Measurements from ENCODE around the gene GALNT9.

GALNT9 gene

DNA sequence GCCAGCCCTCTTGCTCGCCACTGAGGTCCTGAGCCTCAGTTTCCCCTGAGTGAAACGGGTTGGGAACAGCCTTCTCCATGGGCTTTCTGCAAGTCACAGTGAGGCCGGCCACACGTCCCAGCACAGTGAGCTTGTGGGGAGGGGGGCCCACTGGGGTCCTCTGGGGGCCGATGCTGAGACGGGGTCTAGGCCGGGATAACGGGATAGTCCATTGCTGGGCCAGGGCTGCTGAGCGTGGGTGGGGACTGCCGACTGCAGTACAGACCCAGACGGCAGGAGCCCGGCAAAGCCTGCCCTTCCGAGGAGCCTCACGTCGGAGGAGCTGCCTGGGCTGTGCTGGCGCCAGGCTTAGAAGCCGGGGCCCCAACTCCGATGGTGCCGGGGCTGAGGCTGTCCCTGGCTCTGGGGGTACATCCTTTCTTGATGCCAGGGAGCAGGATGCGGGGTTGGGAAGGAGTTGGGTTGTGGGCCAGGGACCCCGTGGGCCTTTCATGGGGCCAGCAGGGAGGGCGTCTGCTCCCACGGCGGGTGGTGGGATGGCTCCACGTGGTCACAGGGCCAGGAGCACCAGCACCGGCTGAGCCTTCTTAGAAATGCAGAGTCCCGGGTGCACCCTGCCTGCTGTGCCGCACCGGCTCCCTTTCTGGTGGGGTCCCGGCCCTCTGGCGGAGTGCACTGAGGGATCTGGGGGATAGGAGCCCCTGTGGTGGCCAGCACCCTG lies 160.9 kb downstream of the GALNT9 start:
- WGBS = 92% methylated on average over 31 of the region's 31 CpGs
- Histone ChIP-seq H3K14ac (ENCODE audit: low read length in 2 of 2) (no peak overlapping the region), H3K4me1 (ENCODE audit: control insufficient read depth, insufficient read depth, low read depth, low read length) (peaks cover 1% of the 10 kb centered on the region), H3K9ac (ENCODE audit: low read length) (no peak overlapping the region), H3K4me2 (ENCODE audit: low read length, poor library complexity, severe bottlenecking) (no peak overlapping the region), H3K27me3 (ENCODE audit: control insufficient read depth in 1 of 2, insufficient read depth in 1 of 2, low read length in 2 of 2) (peaks cover 12 to 65% of the 10 kb centered on the region in 2 experiments), H3K36me3 (ENCODE audit: control insufficient read depth in 1 of 2, insufficient read depth in 2 of 2, low read depth in 1 of 2, low read length in 2 of 2) (peaks cover 0 to 3% of the 10 kb centered on the region in 2 experiments), H2BK15ac (ENCODE audit: low read depth, poor library complexity, severe bottlenecking) (no peak overlapping the region), H3K23ac (ENCODE audit: low read length in 2 of 2) (no peak overlapping the region), H2BK120ac (ENCODE audit: low read depth, low read length) (no peak overlapping the region), H3K4ac (ENCODE audit: low read depth in 1 of 2, low read length in 2 of 2) (no peak overlapping the region), H4K91ac (ENCODE audit: low read length) (no peak overlapping the region), H3K18ac (ENCODE audit: low read depth in 1 of 2, low read length in 2 of 2) (no peak overlapping the region), H2AFZ (ENCODE audit: low read depth, low read length) (no peak overlapping the region), H3K27ac (ENCODE audit: low read length, poor library complexity, severe bottlenecking) (no peak overlapping the region), H4K8ac (ENCODE audit: low read length) (no peak overlapping the region), H3K79me1 (replicated peaks; ENCODE audit: low read length, poor library complexity, severe bottlenecking) (no peaks in the 10 kb centered on the region), H2BK12ac (ENCODE audit: low read length in 2 of 2) (no peak overlapping the region), H2BK5ac (ENCODE audit: low read depth, low read length, poor library complexity, severe bottlenecking) (no peak overlapping the region), H3K4me3 (ENCODE audit: insufficient read depth in 1 of 2, low read depth in 1 of 2, low read length in 2 of 2) (no peak overlapping the region), H3K9me3 (ENCODE audit: control insufficient read depth, low read length) (no peaks in the 10 kb centered on the region), H2AK5ac (ENCODE audit: low read length, severe bottlenecking) (no peak overlapping the region)
- no peak for DNase-seq

GRCh38 chr12:132167611-132168310 lies 161.6 kb downstream of the GALNT9 start:
- Histone ChIP-seq H2BK5ac (ENCODE audit: low read depth, low read length, poor library complexity, severe bottlenecking) (no peak overlapping the region), H2BK12ac (ENCODE audit: low read length in 2 of 2) (no peak overlapping the region), H3K27ac (ENCODE audit: low read length, poor library complexity, severe bottlenecking) (no peak overlapping the region), H3K18ac (ENCODE audit: low read depth in 1 of 2, low read length in 2 of 2) (no peak overlapping the region), H3K27me3 (ENCODE audit: control insufficient read depth in 1 of 2, insufficient read depth in 1 of 2, low read length in 2 of 2) (peaks cover 7 to 66% of the 10 kb centered on the region in 2 experiments), H3K9ac (ENCODE audit: low read length) (no peak overlapping the region), H4K8ac (ENCODE audit: low read length) (no peak overlapping the region), H3K9me3 (ENCODE audit: control insufficient read depth, low read length) (no peaks in the 10 kb centered on the region), H2BK120ac (ENCODE audit: low read depth, low read length) (no peak overlapping the region), H4K91ac (ENCODE audit: low read length) (no peak overlapping the region), H3K4me3 (ENCODE audit: insufficient read depth in 1 of 2, low read depth in 1 of 2, low read length in 2 of 2) (no peak overlapping the region), H3K4me2 (ENCODE audit: low read length, poor library complexity, severe bottlenecking) (no peak overlapping the region), H2BK15ac (ENCODE audit: low read depth, poor library complexity, severe bottlenecking) (no peak overlapping the region), H3K4me1 (ENCODE audit: control insufficient read depth, insufficient read depth, low read depth, low read length) (peaks cover 1% of the 10 kb centered on the region), H3K36me3 (ENCODE audit: control insufficient read depth in 1 of 2, insufficient read depth in 2 of 2, low read depth in 1 of 2, low read length in 2 of 2) (peaks cover 0 to 3% of the 10 kb centered on the region in 2 experiments), H2AFZ (ENCODE audit: low read depth, low read length) (no peak overlapping the region), H2AK5ac (ENCODE audit: low read length, severe bottlenecking) (no peak overlapping the region), H3K23ac (ENCODE audit: low read length in 2 of 2) (no peak overlapping the region), H3K4ac (ENCODE audit: low read depth in 1 of 2, low read length in 2 of 2) (no peak overlapping the region), H3K79me1 (replicated peaks; ENCODE audit: low read length, poor library complexity, severe bottlenecking) (no peaks in the 10 kb centered on the region), H3K14ac (ENCODE audit: low read length in 2 of 2) (no peak overlapping the region)
- 88% methylated on average over 29 of the region's 30 CpGs for WGBS
- no peak for DNase-seq

GRCh38 chr12:132166801-132167591 lies 162.4 kb downstream of the GALNT9 start:
- H3K23ac ChIP-seq (ENCODE audit: low read length in 2 of 2) = no peak overlapping the region
- H4K8ac ChIP-seq (ENCODE audit: low read length) = no peak overlapping the region
- no peak overlapping the region for H2BK12ac ChIP-seq (ENCODE audit: low read length in 2 of 2)
- DNase-seq = no peak
- no peak overlapping the region for H2AK5ac ChIP-seq (ENCODE audit: low read length, severe bottlenecking)
- no peak overlapping the region for H3K9ac ChIP-seq (ENCODE audit: low read length)
- H3K27me3 ChIP-seq (ENCODE audit: control insufficient read depth in 1 of 2, insufficient read depth in 1 of 2, low read length in 2 of 2) = peaks cover 6 to 64% of the 10 kb centered on the region in 2 experiments
- no peak overlapping the region for H2BK120ac ChIP-seq (ENCODE audit: low read depth, low read length)
- no peak overlapping the region for H4K91ac ChIP-seq (ENCODE audit: low read length)
- no peak overlapping the region for H2BK5ac ChIP-seq (ENCODE audit: low read depth, low read length, poor library complexity, severe bottlenecking)
- no peaks in the 10 kb centered on the region for H3K9me3 ChIP-seq (ENCODE audit: control insufficient read depth, low read length)
- no peak overlapping the region for H3K4me3 ChIP-seq (ENCODE audit: insufficient read depth in 1 of 2, low read depth in 1 of 2, low read length in 2 of 2)
- no peaks in the 10 kb centered on the region for H3K79me1 ChIP-seq (replicated peaks; ENCODE audit: low read length, poor library complexity, severe bottlenecking)
- peaks cover 4% of the 10 kb centered on the region for H3K4me1 ChIP-seq (ENCODE audit: control insufficient read depth, insufficient read depth, low read depth, low read length)
- H3K4ac ChIP-seq (ENCODE audit: low read depth in 1 of 2, low read length in 2 of 2) = no peak overlapping the region
- no peak overlapping the region for H2BK15ac ChIP-seq (ENCODE audit: low read depth, poor library complexity, severe bottlenecking)
- WGBS = 90% methylated on average over 10 of the region's 10 CpGs
- H3K14ac ChIP-seq (ENCODE audit: low read length in 2 of 2) = no peak overlapping the region
- no peak overlapping the region for H3K18ac ChIP-seq (ENCODE audit: low read depth in 1 of 2, low read length in 2 of 2)
- no peak overlapping the region for H3K27ac ChIP-seq (ENCODE audit: low read length, poor library complexity, severe bottlenecking)
- H3K36me3 ChIP-seq (ENCODE audit: control insufficient read depth in 1 of 2, insufficient read depth in 2 of 2, low read depth in 1 of 2, low read length in 2 of 2) = peaks cover 0 to 3% of the 10 kb centered on the region in 2 experiments
- H2AFZ ChIP-seq (ENCODE audit: low read depth, low read length) = no peak overlapping the region
- H3K4me2 ChIP-seq (ENCODE audit: low read length, poor library complexity, severe bottlenecking) = no peak overlapping the region

DNA sequence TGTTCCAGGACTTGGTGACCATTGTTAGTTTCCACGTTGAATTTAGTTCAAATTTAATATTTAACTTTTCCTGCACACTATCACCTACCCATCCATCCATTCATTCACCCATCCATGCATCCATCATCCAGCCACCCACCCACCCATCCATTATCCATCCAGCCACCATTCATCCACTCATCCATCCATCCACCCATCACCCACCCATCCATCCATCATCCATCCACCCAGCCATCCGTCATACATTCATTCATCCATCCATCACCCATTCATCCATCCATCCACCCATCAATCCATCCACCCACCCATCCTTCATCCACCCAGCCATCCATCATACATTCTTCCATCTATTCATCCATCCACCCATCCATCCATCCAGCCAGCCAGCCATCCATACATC lies 163.3 kb downstream of the GALNT9 start:
- Histone ChIP-seq H3K4me1 (ENCODE audit: control insufficient read depth, insufficient read depth, low read depth, low read length) (peaks cover 4% of the 10 kb centered on the region), H3K79me1 (replicated peaks; ENCODE audit: low read length, poor library complexity, severe bottlenecking) (no peaks in the 10 kb centered on the region), H2BK12ac (ENCODE audit: low read length in 2 of 2) (no peak overlapping the region), H3K27me3 (ENCODE audit: control insufficient read depth in 1 of 2, insufficient read depth in 1 of 2, low read length in 2 of 2) (peaks cover 0 to 63% of the 10 kb centered on the region in 2 experiments), H3K4me3 (ENCODE audit: insufficient read depth in 1 of 2, low read depth in 1 of 2, low read length in 2 of 2) (no peak overlapping the region), H3K27ac (ENCODE audit: low read length, poor library complexity, severe bottlenecking) (no peak overlapping the region), H3K23ac (ENCODE audit: low read length in 2 of 2) (no peak overlapping the region), H3K36me3 (ENCODE audit: control insufficient read depth in 1 of 2, insufficient read depth in 2 of 2, low read depth in 1 of 2, low read length in 2 of 2) (peaks cover 0 to 3% of the 10 kb centered on the region in 2 experiments), H2AK5ac (ENCODE audit: low read length, severe bottlenecking) (no peak overlapping the region), H4K8ac (ENCODE audit: low read length) (no peak overlapping the region), H3K9me3 (ENCODE audit: control insufficient read depth, low read length) (no peaks in the 10 kb centered on the region), H3K9ac (ENCODE audit: low read length) (no peak overlapping the region), H2AFZ (ENCODE audit: low read depth, low read length) (no peak overlapping the region), H3K18ac (ENCODE audit: low read depth in 1 of 2, low read length in 2 of 2) (no peak overlapping the region), H3K4ac (ENCODE audit: low read depth in 1 of 2, low read length in 2 of 2) (no peak overlapping the region), H3K14ac (ENCODE audit: low read length in 2 of 2) (no peak overlapping the region), H3K4me2 (ENCODE audit: low read length, poor library complexity, severe bottlenecking) (no peak overlapping the region), H2BK15ac (ENCODE audit: low read depth, poor library complexity, severe bottlenecking) (no peak overlapping the region), H4K91ac (ENCODE audit: low read length) (peak overlapping the region; percentile 31), H2BK120ac (ENCODE audit: low read depth, low read length) (no peak overlapping the region), H2BK5ac (ENCODE audit: low read depth, low read length, poor library complexity, severe bottlenecking) (no peak overlapping the region)
- no peak for DNase-seq
- WGBS = 71% methylated on average over 2 of the region's 2 CpGs
